GM12892 (cell line): ENCODE results near the gene ITSN1.

Experiments used
- POLR2A ChIP-seq: IDR thresholded peaks from 2 replicates; pipeline ENCODE4 v1.6.1; 2011; ENCODE audit warnings: low read depth, low read length, control low read depth
- POLR2AphosphoS5 ChIP-seq: IDR thresholded peaks from 2 replicates; pipeline ENCODE4 v1.6.1; 2011; ENCODE audit warnings: low read depth, low read length, control low read depth
- TAF1 ChIP-seq: IDR thresholded peaks from 2 replicates; pipeline ENCODE4 v1.6.1; 2011; ENCODE audit warnings: low read depth, mild to moderate bottlenecking, control low read depth, low read length, borderline replicate concordance

GRCh38 chr21:33836408-33836807, 194.1 kb downstream of the ITSN1 start:
- no peak for TF ChIP-seq POLR2A
- TF ChIP-seq TAF1, result no peak
- TF ChIP-seq POLR2AphosphoS5, result no peak
